ENCODE data around the gene YWHAH.

The YWHAH gene

GRCh38 chr22:31938296-31938695, 6.0 kb upstream of the YWHAH start:
- H3K4me3 ChIP-seq: no peak overlapping the region
- TF ChIP-seq, protein P1, sequence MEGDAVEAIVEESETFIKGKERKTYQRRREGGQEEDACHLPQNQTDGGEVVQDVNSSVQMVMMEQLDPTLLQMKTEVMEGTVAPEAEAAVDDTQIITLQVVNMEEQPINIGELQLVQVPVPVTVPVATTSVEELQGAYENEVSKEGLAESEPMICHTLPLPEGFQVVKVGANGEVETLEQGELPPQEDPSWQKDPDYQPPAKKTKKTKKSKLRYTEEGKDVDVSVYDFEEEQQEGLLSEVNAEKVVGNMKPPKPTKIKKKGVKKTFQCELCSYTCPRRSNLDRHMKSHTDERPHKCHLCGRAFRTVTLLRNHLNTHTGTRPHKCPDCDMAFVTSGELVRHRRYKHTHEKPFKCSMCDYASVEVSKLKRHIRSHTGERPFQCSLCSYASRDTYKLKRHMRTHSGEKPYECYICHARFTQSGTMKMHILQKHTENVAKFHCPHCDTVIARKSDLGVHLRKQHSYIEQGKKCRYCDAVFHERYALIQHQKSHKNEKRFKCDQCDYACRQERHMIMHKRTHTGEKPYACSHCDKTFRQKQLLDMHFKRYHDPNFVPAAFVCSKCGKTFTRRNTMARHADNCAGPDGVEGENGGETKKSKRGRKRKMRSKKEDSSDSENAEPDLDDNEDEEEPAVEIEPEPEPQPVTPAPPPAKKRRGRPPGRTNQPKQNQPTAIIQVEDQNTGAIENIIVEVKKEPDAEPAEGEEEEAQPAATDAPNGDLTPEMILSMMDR (IDR thresholded peaks at IDR 0.05): no peak
- no peak for DNase-seq (ENCODE audit: low spot score)

DNA sequence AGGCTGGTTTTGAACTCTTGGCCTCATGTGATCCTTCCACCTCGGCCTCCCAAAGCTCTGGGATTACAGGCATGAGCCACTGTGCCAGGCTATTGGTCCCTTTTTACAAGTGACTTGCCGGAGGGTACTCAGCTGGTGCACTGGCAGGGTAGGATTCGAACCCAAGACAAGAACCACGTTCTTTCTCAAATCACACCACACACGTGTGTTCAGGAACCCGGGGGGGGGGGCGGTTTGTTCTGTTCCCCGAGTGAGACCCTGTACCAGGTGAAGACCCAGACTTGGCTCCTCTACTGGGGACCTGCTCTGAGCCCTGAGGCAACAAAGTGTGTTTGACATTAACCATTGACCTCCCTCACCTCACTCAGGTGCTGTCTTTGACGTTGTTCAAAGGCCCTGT, 3.8 kb upstream of the YWHAH start:
- TF ChIP-seq, protein P1 (IDR thresholded peaks at IDR 0.05): no peak
- Histone ChIP-seq H3K27ac (no peak overlapping the region), H3K4me3 (no peak overlapping the region)
- no peak for DNase-seq (ENCODE audit: low spot score)

More at GRCh38 chr22:31938296-31938695, 6.0 kb upstream of the YWHAH start:
- no peak overlapping the region for H3K27ac ChIP-seq

- TF ChIP-seq, protein P1 (IDR thresholded peaks at IDR 0.05): no peak
- Histone ChIP-seq H3K27ac (no peak overlapping the region), H3K4me3 (no peak overlapping the region)
- no peak for DNase-seq (ENCODE audit: low spot score)
Observed at GRCh38 chr22:31942091-31942490, 2.2 kb upstream of the YWHAH start.

GRCh38 chr22:31943206-31943977, 943 bp upstream of the YWHAH start:
- TF ChIP-seq, protein P1 (IDR thresholded peaks at IDR 0.05): no peak
- H3K4me3 ChIP-seq: peak overlapping the region; percentile 71
- H3K27ac ChIP-seq: peak overlapping the region; percentile 90 to 99
- no peak for DNase-seq (ENCODE audit: low spot score)

DNA sequence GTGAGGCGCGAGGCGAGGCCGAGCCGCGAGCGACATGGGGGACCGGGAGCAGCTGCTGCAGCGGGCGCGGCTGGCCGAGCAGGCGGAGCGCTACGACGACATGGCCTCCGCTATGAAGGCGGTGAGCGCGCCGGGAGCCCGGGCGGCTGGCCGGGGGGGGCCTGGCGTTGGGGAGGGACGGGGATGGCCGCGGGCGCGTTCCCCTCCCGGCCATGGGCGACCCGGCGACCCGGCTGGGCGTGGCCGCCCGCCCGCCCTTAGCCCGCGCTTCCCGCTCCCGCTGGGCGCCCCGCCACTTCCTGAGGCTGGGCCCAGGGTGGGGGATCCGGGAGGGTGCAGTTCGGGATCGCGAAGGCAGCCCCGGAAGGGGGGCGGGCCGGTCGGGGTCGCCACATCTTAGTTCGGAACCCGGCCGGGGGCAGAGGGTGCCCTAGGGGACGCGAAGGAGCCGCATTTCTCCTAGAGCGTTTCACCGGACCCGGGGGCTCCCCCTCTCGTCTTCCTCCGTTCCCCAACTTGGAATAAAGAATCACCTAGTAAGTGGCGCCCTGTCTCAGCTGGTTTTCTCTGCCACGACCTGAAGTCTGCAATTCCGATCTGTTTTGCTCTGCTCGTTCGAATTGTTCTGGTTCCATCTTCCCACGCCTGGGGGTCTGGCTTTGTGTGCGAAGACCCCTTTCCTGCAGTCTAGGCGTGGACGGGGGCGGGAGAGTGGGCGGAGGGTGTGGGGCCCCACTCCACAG, 536 bp downstream of the YWHAH start:
- peak overlapping the region; percentile 71 for H3K4me3 ChIP-seq
- TF ChIP-seq, protein P1 (IDR thresholded peaks at IDR 0.05): no peak
- DNase-seq (ENCODE audit: low spot score): peak; percentile 79
- H3K27ac ChIP-seq: peak overlapping the region; percentile 90 to 99

GRCh38 chr22:31945443-31945855, 1.1 kb downstream of the YWHAH start:
- H3K27ac ChIP-seq: peak overlapping the region; percentile 90 to 99
- TF ChIP-seq, protein P1 (IDR thresholded peaks at IDR 0.05): no peak
- DNase-seq (ENCODE audit: low spot score): no peak
- peak overlapping the region; percentile 71 for H3K4me3 ChIP-seq

Data from coronary artery (tissue), 2 donors.